Mucosa of stomach (tissue), 1 donor: ENCODE measurements around the gene ADCY6.
"Not testable (repeated sequence)": the region's sequence is repeated elsewhere in the genome, so short reads cannot be mapped to it uniquely, and the experiment has no call there.

Experiments
- H3K27me3 ChIP-seq: one replicate; pipeline ENCODE4 v1.7.0; 2013; ENCODE audit warnings: mild to moderate bottlenecking, low read length; ENCODE audit not compliant: control insufficient read depth, insufficient read depth
- H3K36me3 ChIP-seq: one replicate; pipeline ENCODE4 v1.7.0; 2013; ENCODE audit warnings: low read length; ENCODE audit not compliant: control insufficient read depth, insufficient read depth
- H3K4me1 ChIP-seq: one replicate; pipeline ENCODE4 v1.7.0; 2013; ENCODE audit warnings: mild to moderate bottlenecking, low read length; ENCODE audit not compliant: control insufficient read depth, insufficient read depth
- H3K4me3 ChIP-seq: one replicate; pipeline ENCODE4 v1.7.0; 2013; ENCODE audit warnings: low read length
- H3K9ac ChIP-seq: one replicate; pipeline ENCODE4 v1.7.0; 2013; ENCODE audit warnings: mild to moderate bottlenecking, low read length, moderate library complexity
- H3K9me3 ChIP-seq: one replicate; pipeline ENCODE4 v1.7.0; 2013; ENCODE audit warnings: mild to moderate bottlenecking, low read length, moderate library complexity; ENCODE audit not compliant: control insufficient read depth
- donor health status: Pancreatic carcinoma.

Gene ADCY6

GRCh38 chr12:48765753-48766162, 23.1 kb downstream of the ADCY6 start:
- Histone ChIP-seq H3K9me3 (no peaks in the 10 kb centered on the region), H3K4me3 (no peak overlapping the region), H3K9ac (no peak overlapping the region), H3K4me1 (peaks cover 9% of the 10 kb centered on the region), H3K36me3 (no peaks in the 10 kb centered on the region), H3K27me3 (no peaks in the 10 kb centered on the region)

- H3K4me1 ChIP-seq, result peaks cover 9% of the 10 kb centered on the region
- no peaks in the 10 kb centered on the region for H3K9me3 ChIP-seq
- H3K27me3 ChIP-seq, result no peaks in the 10 kb centered on the region
- H3K9ac ChIP-seq, result no peak overlapping the region
- no peak overlapping the region for H3K4me3 ChIP-seq
- H3K36me3 ChIP-seq, result no peaks in the 10 kb centered on the region
Observed at GRCh38 chr12:48764521-48764920, 24.4 kb downstream of the ADCY6 start.

DNA sequence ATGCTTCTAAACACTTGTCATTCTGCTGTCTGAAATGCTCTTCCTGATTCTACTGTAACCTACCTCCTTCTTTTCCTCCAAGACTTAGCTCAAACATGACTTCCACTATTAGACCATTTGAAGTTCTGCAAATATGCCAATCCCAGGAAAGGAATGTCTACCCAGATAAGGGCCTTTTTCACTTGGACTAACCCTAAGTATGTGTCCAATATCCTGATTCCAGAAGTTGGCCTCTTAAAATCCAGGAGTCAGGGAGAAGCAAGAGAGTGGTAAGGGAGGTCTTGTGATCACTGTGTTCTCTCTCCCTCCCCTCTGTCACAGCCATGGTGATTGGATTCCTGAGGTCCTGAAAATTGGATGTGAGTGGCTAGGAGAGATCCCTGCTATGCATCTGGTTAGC, 30.2 kb downstream of the ADCY6 start:
- H3K4me1 ChIP-seq, result peaks cover 8% of the 10 kb centered on the region
- H3K36me3 ChIP-seq, result no peaks in the 10 kb centered on the region
- no peaks in the 10 kb centered on the region for H3K9me3 ChIP-seq
- no peak overlapping the region for H3K9ac ChIP-seq
- no peak overlapping the region for H3K4me3 ChIP-seq
- no peaks in the 10 kb centered on the region for H3K27me3 ChIP-seq

DNA sequence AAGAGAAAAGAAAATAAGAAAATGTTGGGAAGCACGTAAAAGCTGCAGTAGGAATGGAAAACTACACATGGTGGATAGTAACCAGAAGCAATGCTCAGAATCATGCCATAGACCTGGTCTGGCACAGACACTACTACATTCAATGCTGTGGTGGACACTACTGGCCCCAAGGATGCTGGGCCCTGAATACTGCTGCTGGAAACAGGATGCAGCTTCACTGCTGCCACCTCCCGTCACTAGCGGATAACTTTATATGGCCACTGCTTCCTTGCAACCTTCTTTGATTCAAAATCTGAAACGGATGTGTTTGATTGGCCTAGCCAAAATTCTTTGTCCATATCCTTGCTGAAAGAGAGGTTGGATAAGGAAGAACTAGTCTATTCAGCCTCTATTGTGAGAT, 30.7 kb downstream of the ADCY6 start:
- peaks cover 8% of the 10 kb centered on the region for H3K4me1 ChIP-seq
- no peak overlapping the region for H3K9ac ChIP-seq
- no peaks in the 10 kb centered on the region for H3K36me3 ChIP-seq
- H3K4me3 ChIP-seq, result no peak overlapping the region
- H3K27me3 ChIP-seq, result no peaks in the 10 kb centered on the region
- H3K9me3 ChIP-seq, result no peaks in the 10 kb centered on the region

GRCh38 chr12:48750769-48751356, 38.0 kb downstream of the ADCY6 start:
- peaks cover 10% of the 10 kb centered on the region for H3K4me1 ChIP-seq
- H3K36me3 ChIP-seq, result no peaks in the 10 kb centered on the region
- no peak overlapping the region for H3K4me3 ChIP-seq
- no peaks in the 10 kb centered on the region for H3K27me3 ChIP-seq
- H3K9ac ChIP-seq, result no peak overlapping the region
- no peaks in the 10 kb centered on the region for H3K9me3 ChIP-seq

DNA sequence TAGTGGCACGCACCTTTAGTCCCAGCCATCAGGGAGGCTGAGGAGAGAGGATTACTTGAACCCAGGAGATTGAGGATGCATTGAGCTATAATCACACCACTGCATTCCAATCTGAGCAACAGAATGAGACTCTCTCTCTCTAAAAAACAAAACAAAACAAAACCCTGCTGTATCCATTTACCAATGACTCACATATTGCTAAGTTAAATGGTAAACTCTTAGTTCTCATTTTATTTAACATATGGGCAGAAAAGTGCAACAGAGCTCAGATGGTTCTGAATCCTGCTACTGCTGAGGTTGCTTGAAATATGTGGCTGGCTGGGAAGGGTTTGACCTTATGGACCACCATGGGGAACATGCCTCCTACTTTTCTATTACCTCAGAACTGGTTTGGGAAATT, 38.7 kb downstream of the ADCY6 start:
- no peak overlapping the region for H3K9ac ChIP-seq
- H3K4me1 ChIP-seq, result peaks cover 10% of the 10 kb centered on the region
- no peaks in the 10 kb centered on the region for H3K9me3 ChIP-seq
- H3K36me3 ChIP-seq, result no peaks in the 10 kb centered on the region
- no peaks in the 10 kb centered on the region for H3K27me3 ChIP-seq
- H3K4me3 ChIP-seq, result no peak overlapping the region

DNA sequence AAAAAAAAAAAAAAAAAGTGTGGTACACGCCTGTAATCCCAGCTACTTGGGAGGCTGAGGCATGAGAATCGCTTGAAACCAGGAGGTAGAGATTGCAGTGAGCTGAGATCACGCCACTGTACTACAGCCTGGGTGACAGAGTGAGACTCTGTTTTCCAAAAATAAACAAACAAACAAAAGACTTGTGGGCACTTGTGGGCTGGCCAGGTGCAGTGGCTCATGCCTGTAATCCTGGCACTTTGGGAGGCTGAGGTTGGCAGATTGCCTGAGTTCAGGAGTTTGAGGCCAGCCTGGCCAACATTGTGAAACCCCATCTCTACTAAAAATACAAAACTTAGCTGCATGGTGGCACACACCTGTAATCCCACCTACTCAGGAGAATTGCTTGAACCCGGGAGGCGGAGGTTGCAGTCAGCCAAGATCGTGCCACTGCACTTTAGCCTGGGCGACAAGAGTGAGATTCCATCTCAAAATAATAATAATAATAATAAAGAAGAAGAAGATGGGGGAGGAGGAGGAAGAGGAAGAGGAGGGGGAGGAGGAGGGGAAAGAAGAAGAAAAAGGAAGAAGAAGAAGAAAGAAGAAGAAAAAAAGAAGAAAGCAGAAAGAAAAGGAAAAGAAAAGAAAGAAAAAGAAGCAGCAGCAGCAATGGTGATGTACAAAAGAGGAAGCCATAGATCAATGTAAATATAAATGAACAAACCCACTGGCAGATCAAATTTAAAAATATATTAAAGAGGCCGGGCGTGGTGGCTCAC, 44.5 kb downstream of the ADCY6 start:
- no peaks in the 10 kb centered on the region for H3K36me3 ChIP-seq
- no peaks in the 10 kb centered on the region for H3K9me3 ChIP-seq
- H3K27me3 ChIP-seq, result peaks cover 2% of the 10 kb centered on the region
- no peaks in the 10 kb centered on the region for H3K4me1 ChIP-seq
- no peak overlapping the region for H3K4me3 ChIP-seq
- H3K9ac ChIP-seq, result no peak overlapping the region

DNA sequence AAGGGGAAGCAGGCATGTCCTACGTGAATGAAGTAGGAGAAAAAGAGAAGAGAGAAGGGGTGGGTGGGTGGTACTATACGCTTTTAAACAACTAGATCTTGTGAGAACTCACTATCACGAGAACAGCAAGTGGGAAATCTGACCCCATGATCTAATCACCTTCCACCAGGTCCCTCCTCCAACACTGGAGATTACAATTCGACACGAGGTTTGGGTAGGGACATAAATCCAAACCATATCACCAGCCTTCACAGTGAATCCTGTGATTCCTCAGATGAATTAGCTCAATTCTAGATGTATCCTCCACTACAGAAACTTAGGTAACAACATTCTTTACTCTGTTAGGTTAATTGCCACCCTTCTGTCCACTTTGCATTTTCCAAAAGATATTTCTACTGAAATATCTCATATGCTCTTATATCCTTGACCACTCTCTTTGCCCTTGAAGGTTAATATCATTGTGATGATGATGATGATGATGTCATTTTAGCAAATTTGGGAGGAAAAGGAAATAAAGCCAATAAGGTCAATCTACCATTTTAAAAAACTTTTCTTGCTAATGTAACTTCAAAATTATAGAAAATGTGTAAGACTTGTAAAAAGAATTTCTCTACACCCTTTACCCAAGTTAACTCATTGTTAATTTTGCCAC, 49.1 kb downstream of the ADCY6 start:
- H3K9me3 ChIP-seq, result no peaks in the 10 kb centered on the region
- no peak overlapping the region for H3K4me3 ChIP-seq
- H3K36me3 ChIP-seq, result no peaks in the 10 kb centered on the region
- H3K27me3 ChIP-seq, result peaks cover 2% of the 10 kb centered on the region
- H3K4me1 ChIP-seq, result no peaks in the 10 kb centered on the region
- no peak overlapping the region for H3K9ac ChIP-seq

DNA sequence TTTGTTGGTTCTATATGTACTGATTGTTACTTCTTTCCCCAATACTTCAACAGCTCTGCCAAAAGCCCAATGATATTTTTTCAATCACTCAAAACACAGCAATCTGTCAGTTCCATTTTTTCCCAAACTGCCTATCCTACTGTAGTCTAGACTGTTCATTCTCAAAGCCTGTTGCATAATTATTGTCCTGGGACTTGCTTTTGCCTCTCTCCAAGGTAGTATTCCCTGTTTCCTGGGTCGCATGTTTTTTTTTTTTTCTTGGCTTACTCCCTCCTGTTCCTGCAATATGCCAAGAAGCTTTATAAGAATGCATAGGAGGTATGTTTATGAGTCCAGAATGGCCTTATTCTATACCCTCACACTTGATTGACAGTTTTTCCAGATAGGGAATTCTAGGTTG, 52.4 kb downstream of the ADCY6 start:
- Histone ChIP-seq H3K4me1 (no peaks in the 10 kb centered on the region), H3K9me3 (no peaks in the 10 kb centered on the region), H3K4me3 (no peak overlapping the region), H3K9ac (no peak overlapping the region), H3K36me3 (no peaks in the 10 kb centered on the region), H3K27me3 (peaks cover 2% of the 10 kb centered on the region)

DNA sequence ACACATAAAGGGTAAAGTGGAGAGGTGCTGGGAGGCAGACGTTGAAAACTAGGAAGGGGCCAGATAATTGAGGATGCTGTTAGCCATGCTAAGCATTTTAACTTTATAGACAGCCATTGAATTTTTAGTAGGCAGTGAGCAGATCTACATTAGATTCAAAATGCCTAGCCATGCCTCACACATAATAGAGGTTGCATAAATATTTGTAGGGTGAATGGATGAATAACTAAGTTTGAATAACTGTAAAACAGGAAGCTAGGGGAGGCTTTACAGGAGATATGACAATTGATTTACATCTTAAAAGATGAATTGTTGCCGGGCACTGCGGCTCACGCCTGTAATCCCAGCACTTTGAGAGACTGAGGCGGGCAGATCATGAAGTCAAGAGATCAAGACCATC, 60.1 kb downstream of the ADCY6 start:
- H3K4me3 ChIP-seq, result no peak overlapping the region
- H3K36me3 ChIP-seq, result no peaks in the 10 kb centered on the region
- H3K9ac ChIP-seq, result no peak overlapping the region
- H3K4me1 ChIP-seq, result no peaks in the 10 kb centered on the region
- no peaks in the 10 kb centered on the region for H3K9me3 ChIP-seq
- no peaks in the 10 kb centered on the region for H3K27me3 ChIP-seq

GRCh38 chr12:48720737-48721136, 68.2 kb downstream of the ADCY6 start:
- not testable (repeated sequence) for H3K9ac ChIP-seq, H3K4me1 ChIP-seq, H3K36me3 ChIP-seq

GRCh38 chr12:48720171-48720570, 68.7 kb downstream of the ADCY6 start:
- H3K9ac ChIP-seq, H3K4me3 ChIP-seq, H3K27me3 ChIP-seq, H3K36me3 ChIP-seq, H3K9me3 ChIP-seq, H3K4me1 ChIP-seq: not testable (repeated sequence)

More at GRCh38 chr12:48720737-48721136, 68.2 kb downstream of the ADCY6 start:
- not testable (repeated sequence) for H3K4me3 ChIP-seq, H3K27me3 ChIP-seq, H3K9me3 ChIP-seq
